Measurements from ENCODE around the gene PDGFB.

DNA sequence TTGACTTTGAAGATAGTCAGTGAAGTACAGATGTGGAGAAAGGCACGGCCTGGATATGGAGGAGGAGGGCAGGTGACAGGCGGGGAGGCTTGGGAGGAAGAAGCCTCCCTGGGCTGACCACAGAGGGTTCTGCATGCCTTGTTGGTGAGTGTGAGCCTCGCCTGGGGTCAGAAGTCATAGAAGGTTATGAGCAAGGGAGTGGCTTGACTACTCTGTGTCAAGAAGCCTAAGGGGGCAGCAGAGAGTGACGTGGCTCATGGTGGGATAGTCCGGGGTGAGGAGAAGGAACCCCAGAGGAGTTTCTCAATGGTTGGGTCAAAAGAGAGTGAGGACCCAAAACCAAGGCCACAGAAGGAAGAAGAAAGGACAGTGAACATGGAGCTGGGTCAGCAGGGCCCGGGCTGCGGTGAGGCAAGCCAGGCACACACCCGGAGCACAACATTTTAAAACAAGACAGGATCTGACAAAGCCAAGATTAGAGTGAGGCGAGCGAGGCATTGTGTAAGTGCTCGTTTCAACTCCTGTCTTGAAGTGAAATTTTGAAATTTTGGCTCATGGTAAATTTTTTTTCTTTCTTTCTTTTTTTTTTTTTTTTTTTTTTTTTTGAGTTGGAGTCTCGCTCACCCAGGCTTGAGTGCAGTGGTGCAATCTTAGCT is 31.9 kb downstream of the PDGFB start:
- TF ChIP-seq POLR2AphosphoS5 (IDR thresholded peaks at IDR 0.05; ENCODE audit: low read depth, low read length) (no peak), SIN3A (IDR thresholded peaks at IDR 0.05; ENCODE audit: borderline replicate concordance, insufficient read depth, low read length) (no peak)
- TF ChIP-seq, protein P1, sequence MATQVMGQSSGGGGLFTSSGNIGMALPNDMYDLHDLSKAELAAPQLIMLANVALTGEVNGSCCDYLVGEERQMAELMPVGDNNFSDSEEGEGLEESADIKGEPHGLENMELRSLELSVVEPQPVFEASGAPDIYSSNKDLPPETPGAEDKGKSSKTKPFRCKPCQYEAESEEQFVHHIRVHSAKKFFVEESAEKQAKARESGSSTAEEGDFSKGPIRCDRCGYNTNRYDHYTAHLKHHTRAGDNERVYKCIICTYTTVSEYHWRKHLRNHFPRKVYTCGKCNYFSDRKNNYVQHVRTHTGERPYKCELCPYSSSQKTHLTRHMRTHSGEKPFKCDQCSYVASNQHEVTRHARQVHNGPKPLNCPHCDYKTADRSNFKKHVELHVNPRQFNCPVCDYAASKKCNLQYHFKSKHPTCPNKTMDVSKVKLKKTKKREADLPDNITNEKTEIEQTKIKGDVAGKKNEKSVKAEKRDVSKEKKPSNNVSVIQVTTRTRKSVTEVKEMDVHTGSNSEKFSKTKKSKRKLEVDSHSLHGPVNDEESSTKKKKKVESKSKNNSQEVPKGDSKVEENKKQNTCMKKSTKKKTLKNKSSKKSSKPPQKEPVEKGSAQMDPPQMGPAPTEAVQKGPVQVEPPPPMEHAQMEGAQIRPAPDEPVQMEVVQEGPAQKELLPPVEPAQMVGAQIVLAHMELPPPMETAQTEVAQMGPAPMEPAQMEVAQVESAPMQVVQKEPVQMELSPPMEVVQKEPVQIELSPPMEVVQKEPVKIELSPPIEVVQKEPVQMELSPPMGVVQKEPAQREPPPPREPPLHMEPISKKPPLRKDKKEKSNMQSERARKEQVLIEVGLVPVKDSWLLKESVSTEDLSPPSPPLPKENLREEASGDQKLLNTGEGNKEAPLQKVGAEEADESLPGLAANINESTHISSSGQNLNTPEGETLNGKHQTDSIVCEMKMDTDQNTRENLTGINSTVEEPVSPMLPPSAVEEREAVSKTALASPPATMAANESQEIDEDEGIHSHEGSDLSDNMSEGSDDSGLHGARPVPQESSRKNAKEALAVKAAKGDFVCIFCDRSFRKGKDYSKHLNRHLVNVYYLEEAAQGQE (IDR thresholded peaks at IDR 0.05; ENCODE audit: insufficient read depth in 1 of 2, low read depth in 2 of 2, low read length in 2 of 2): no peak
